D721Med (cell line): ENCODE measurements around the gene SCYL1.

Experiments used
- DNase-seq: peaks from one replicate; pipeline ENCODE4 v3.0.0; 2011; ENCODE audit warnings: low spot score; ENCODE audit not compliant: insufficient read length
- FAIRE-seq: peaks from 2 replicates; lab custom pipeline; 2011; peaks lifted over from hg19 to GRCh38; lab: Jason Lieb, UNC
- CTCF ChIP-seq: IDR thresholded peaks from 2 replicates; pipeline ENCODE4 v1.5.1; 2012; ENCODE audit warnings: mild to moderate bottlenecking, control low read depth; ENCODE audit not compliant: insufficient read depth; ENCODE audit errors: missing control alignments

Gene SCYL1

GRCh38 chr11:65482306-65482850 is 42.5 kb upstream of the SCYL1 start:
- TF ChIP-seq CTCF, result no peak
- no peak for DNase-seq
- FAIRE-seq, result no peak

GRCh38 chr11:65485920-65486219 is 39.0 kb upstream of the SCYL1 start:
- TF ChIP-seq CTCF, result no peak

GRCh38 chr11:65486570-65487466 is 38.1 kb upstream of the SCYL1 start:
- TF ChIP-seq CTCF, result no peak

More at GRCh38 chr11:65485920-65486219, 39.0 kb upstream of the SCYL1 start:
- DNase-seq, result no peak
- FAIRE-seq, result no peak

GRCh38 chr11:65487467-65488272 is 37.2 kb upstream of the SCYL1 start:
- peak; percentile 78 for DNase-seq
- no peak for TF ChIP-seq CTCF
- FAIRE-seq, result peak; percentile 61

More at GRCh38 chr11:65486570-65487466, 38.1 kb upstream of the SCYL1 start:
- FAIRE-seq (no peak), DNase-seq (no peak)

- FAIRE-seq (no peak), DNase-seq (no peak)
- no peak for TF ChIP-seq CTCF
Observed at GRCh38 chr11:65488273-65489034, 36.4 kb upstream of the SCYL1 start.

GRCh38 chr11:65489035-65489705 is 35.7 kb upstream of the SCYL1 start:
- no peak for FAIRE-seq
- no peak for TF ChIP-seq CTCF
- no peak for DNase-seq
